LNCaP clone FGC (cell line): ENCODE data around the gene RGS6.

Experiments used
- DNase-seq: peaks from one replicate; pipeline ENCODE4 v3.0.0-alpha.2; 2011; ENCODE audit warnings: low read depth
- H3K4me3 ChIP-seq: 2 replicates; pipeline ENCODE4 v1.5.1; 2011; ENCODE audit warnings: mild to moderate bottlenecking, low read depth, low read length, control low read depth
- CTCF ChIP-seq: IDR thresholded peaks from 2 replicates; pipeline ENCODE4 v1.5.1; 2012; ENCODE audit warnings: mild to moderate bottlenecking; ENCODE audit not compliant: control insufficient read depth, insufficient read depth; ENCODE audit errors: extremely low read depth

RGS6 gene

GRCh38 chr14:72333357-72333756 lies 401.1 kb downstream of the RGS6 start:
- no peak for DNase-seq
- no peak overlapping the region for H3K4me3 ChIP-seq
- no peak for TF ChIP-seq CTCF

GRCh38 chr14:72336311-72336980 lies 404.2 kb downstream of the RGS6 start:
- TF ChIP-seq CTCF: no peak
- DNase-seq: no peak
- no peak overlapping the region for H3K4me3 ChIP-seq

GRCh38 chr14:72341237-72341636 lies 409.0 kb downstream of the RGS6 start:
- DNase-seq: no peak
- no peak for TF ChIP-seq CTCF

DNA sequence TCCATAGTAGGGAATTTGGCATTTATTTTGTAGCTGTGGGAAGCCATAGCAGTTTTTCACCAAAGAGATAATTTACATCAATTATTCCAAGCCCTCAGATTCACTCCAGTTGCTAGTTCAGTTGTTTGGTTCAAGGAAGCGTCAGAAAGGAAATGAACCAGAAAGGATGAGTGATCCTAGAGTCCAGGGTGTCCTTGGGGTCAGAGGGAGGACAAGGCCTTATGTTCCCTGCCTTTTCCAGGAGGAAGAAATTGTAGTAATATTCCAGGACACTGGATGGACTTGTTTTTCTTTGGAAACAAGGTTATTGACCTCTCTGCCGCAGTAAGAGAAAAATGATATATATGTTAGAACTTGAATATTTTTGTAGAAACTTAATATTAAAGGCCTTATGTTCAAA lies 409.5 kb downstream of the RGS6 start:
- no peak overlapping the region for H3K4me3 ChIP-seq
- TF ChIP-seq CTCF: no peak
- DNase-seq: no peak

More at GRCh38 chr14:72341237-72341636, 409.0 kb downstream of the RGS6 start:
- H3K4me3 ChIP-seq: no peak overlapping the region

DNA sequence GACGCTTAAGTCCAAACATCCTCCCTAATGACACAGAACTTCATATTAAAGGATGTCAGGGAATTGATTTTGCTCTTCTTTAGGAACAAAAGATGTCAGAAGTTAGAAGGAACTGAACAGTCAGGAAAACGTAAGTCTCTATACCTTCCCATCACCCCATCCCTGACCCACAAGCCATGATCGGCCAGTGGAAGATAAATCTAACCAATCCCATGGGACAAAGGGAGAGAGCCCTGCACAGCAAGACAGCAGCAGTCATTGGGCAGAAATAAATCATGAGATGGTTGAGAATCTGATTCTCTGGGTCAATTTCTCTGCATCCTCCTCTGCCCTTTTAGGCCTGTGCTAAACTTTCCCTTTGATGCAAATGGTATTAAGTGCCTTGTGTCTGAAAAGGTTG lies 414.9 kb downstream of the RGS6 start:
- DNase-seq: no peak
- no peak for TF ChIP-seq CTCF
- no peak overlapping the region for H3K4me3 ChIP-seq

- no peak for DNase-seq
- no peak overlapping the region for H3K4me3 ChIP-seq
- TF ChIP-seq CTCF: no peak
Measured at GRCh38 chr14:72350215-72350614, 418.0 kb downstream of the RGS6 start.

GRCh38 chr14:72352012-72352411 lies 419.8 kb downstream of the RGS6 start:
- TF ChIP-seq CTCF: no peak
- no peak overlapping the region for H3K4me3 ChIP-seq
- no peak for DNase-seq
